Epithelial cell of prostate (primary cell): ENCODE measurements around the gene TAB2.
"Not testable (repeated sequence)": the region's sequence is repeated elsewhere in the genome, so short reads cannot be mapped to it uniquely, and the experiment has no call there.

ENCODE experiments used
- DNase-seq: peaks from one replicate; pipeline ENCODE4 v3.0.0-alpha.2; 2011; ENCODE audit warnings: low read depth, low spot score
- H3K27ac ChIP-seq: fragments of 450-650 bp; 2 replicates; pipeline ENCODE4 v1.5.1; 2017; ENCODE audit warnings: mild to moderate bottlenecking

Gene TAB2

DNA sequence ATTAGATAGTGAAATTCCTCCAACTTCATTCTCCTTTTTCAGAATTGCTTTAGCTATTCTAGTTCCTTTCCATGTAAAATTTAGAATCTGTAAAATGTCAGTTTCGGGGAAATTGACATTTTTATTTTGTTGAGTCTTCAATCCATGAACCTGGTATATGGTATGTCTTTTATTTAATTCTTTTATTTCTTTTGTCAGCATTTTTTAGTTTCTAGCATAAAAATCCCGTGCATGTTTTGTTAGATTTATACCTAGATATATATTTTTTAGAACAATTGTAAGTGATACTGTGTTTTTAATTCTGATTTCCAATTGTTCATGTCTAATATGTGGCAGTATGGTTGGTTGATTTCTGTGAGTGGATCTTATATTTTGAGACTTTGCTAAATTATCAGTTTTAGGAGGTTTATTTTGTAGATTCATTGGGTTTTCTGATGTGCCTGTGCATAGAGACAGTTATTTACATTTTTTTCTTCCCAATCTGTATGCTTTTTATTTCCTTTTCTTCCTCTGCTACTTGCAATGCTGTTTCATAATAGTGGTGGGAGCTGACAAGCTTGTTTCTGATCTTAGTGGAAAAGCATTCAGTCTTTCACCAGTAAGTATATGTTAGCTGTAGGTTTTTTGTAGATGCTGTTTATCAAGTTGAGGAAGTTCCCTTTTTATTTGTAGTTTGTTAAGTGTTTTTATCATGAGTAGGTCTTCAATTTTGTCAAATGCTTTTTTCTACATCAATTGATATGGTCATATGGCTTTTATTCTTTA lies 13.7 kb downstream of the TAB2 start:
- H3K27ac ChIP-seq = peak overlapping the region; percentile 93
- DNase-seq = no peak

DNA sequence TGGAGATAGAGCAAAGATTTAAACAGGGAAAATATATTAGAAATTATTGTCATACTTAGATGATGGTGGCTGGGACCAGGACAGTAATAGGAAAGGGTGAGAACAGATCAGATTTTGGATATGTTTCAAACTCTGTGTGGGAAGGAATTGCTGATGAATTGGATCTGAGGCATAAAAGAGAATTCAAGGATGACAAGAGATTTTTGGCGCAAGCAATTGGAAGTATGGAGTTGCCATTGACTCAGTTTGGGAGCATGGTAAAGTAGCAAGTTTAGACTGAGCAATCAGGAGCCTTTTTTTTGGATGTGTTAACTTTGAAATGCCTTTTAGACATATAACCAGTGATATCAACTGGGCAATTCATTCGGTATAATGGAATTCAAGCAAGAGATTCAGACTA lies 14.4 kb downstream of the TAB2 start:
- DNase-seq = no peak
- H3K27ac ChIP-seq = peak overlapping the region; percentile 93

GRCh38 chr6:149332602-149333265 lies 15.2 kb downstream of the TAB2 start:
- H3K27ac ChIP-seq = peak overlapping the region; percentile 93
- no peak for DNase-seq

DNA sequence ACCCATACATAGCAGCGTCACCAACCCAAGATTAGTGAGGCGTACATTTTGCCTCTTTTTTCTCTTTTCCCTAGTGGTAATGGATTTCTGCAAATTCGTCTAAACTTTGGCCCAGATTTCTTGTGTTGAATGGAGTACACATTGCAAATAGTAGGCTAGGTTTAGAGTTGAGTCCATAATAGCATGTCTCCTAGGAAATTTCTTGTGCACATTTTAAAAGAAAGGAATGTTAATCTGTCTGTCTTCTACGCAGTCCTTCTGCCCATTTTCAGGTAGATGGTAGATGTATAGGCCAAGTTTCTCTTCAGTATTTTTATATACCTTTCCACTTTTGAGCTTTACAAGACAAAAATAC lies 15.7 kb downstream of the TAB2 start:
- DNase-seq = no peak
- H3K27ac ChIP-seq = peak overlapping the region; percentile 93

GRCh38 chr6:149334201-149334600 lies 16.7 kb downstream of the TAB2 start:
- peak; percentile 56 for DNase-seq
- H3K27ac ChIP-seq = peak overlapping the region; percentile 93

- DNase-seq = peak; percentile 57
Measured at GRCh38 chr6:149334682-149335160, 17.2 kb downstream of the TAB2 start.

DNA sequence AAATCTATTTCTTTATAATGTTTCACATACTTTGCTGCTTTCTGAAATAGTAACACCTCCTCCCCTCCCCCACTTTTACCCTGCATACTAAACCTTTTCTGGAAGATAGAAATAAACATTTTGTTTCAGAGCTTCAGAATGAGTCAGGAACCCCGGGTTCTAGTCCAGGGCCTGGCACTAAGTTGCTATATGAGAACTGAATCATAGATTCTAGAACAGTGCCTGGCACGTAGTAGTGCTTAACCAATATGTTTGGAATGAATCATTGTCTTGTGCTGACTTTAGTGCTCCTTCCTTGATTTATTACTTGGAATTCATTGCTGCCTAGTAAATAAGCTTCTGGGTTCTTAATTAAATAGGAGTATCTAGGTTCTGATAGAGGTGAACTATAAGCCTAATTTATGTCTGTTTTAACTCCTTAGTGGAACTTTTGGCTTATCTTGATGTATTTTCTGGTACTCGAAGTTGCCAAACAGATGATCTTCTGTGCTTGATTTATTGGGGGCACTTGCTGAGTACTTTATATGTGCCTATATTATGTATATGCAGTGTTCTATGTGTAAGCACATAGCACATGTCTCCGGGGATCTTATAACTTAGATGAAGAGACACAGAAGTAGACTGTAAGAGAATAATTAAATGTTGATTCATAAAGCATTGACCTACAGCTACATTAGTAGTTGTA lies 18.6 kb downstream of the TAB2 start:
- H3K27ac ChIP-seq = peak overlapping the region; percentile 93

More at GRCh38 chr6:149334682-149335160, 17.2 kb downstream of the TAB2 start:
- H3K27ac ChIP-seq = peak overlapping the region; percentile 93

DNA sequence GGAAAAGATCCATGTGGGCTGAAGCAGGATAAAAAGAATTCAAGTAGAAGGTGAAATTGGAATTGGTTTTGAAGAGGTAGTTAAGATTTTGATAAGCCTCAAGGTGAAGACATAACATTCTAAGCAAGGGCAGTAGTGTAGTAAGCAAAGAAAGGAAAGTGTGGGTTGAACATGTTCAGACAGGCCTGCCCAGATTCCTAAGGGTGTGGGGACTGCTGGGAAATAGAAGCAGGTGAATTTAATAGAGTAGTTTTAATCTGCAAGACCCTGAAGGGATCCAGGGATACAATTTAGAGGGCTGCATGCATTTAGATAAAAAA lies 19.1 kb downstream of the TAB2 start:
- peak; percentile 34 for DNase-seq
- peak overlapping the region; percentile 93 for H3K27ac ChIP-seq

More for the DNA sequence above, 18.6 kb downstream of the TAB2 start:
- DNase-seq = peak; percentile 83

- peak overlapping the region; percentile 93 for H3K27ac ChIP-seq
- no peak for DNase-seq
Measured at GRCh38 chr6:149337320-149337719, 19.8 kb downstream of the TAB2 start.

GRCh38 chr6:149340200-149340599 lies 22.7 kb downstream of the TAB2 start:
- DNase-seq = no peak

DNA sequence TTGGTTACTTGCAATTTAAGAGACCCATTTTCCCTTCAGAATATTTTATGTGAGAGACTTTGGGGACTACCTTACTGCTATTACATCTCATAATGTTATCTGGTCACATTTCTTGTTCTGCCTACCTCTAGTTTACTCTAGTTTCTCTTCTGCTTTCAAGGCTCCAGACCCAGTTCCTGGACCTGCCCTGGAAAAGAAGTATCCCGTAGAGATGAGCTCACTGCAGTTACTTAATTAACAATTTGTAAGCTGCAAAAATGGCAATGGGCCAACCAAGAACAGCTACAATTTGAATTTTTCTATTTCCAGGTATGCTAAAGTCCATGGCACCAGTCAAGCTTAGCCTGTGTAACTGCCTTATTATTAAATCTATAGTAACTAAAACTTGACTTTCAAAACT lies 25.0 kb downstream of the TAB2 start:
- DNase-seq = no peak
- H3K27ac ChIP-seq = no peak overlapping the region

More at GRCh38 chr6:149340200-149340599, 22.7 kb downstream of the TAB2 start:
- H3K27ac ChIP-seq = no peak overlapping the region

GRCh38 chr6:149343501-149343900 lies 26.0 kb downstream of the TAB2 start:
- peak overlapping the region; percentile 2 for H3K27ac ChIP-seq
- DNase-seq = no peak

DNA sequence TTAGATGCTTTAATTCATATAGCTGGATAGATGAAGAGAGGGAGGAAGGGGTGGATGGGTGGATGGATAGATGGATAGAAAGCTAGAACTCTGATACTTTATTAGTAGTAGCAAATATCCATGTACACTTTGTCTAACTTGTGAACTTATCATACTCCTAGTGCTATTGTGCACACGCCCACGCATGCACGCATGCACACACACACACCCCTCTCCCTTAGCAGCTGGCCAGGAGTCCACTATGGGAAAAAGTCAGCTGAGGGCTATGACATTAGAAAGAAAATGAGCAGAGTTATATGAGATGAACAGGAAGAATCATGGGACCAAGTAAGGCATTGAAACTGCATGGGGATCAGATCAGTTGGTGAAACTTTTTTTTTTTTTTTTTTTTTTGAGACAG lies 28.6 kb downstream of the TAB2 start:
- DNase-seq = no peak
- no peak overlapping the region for H3K27ac ChIP-seq

- H3K27ac ChIP-seq = no peak overlapping the region
- DNase-seq = no peak
Measured at GRCh38 chr6:149347067-149347466, 29.6 kb downstream of the TAB2 start.

DNA sequence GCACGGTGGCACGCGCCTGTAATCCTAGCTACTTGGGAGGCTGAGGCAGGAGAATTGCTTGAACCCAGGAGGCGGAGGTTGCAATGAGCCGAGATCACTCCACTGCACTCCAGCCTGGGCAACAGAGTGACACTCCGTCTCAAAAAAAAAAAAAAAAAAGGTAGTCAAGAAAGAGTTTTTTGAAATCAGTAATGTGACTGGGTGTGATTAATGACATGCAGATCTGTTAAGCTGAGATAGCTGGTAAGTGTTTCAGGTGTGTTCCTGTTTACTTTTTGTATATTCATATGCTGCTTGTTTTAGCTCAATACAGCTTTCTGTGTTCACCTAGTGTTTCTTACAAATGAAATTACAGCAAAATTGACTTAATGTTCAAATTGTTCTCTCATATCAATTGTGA lies 31.8 kb downstream of the TAB2 start:
- H3K27ac ChIP-seq = not testable (repeated sequence)

GRCh38 chr6:149354009-149354408 lies 36.5 kb downstream of the TAB2 start:
- H3K27ac ChIP-seq = no peak overlapping the region
- DNase-seq = no peak

More for the DNA sequence above, 31.8 kb downstream of the TAB2 start:
- not testable (repeated sequence) for DNase-seq

- no peak overlapping the region for H3K27ac ChIP-seq
Measured at GRCh38 chr6:149356081-149356750, 38.7 kb downstream of the TAB2 start.

DNA sequence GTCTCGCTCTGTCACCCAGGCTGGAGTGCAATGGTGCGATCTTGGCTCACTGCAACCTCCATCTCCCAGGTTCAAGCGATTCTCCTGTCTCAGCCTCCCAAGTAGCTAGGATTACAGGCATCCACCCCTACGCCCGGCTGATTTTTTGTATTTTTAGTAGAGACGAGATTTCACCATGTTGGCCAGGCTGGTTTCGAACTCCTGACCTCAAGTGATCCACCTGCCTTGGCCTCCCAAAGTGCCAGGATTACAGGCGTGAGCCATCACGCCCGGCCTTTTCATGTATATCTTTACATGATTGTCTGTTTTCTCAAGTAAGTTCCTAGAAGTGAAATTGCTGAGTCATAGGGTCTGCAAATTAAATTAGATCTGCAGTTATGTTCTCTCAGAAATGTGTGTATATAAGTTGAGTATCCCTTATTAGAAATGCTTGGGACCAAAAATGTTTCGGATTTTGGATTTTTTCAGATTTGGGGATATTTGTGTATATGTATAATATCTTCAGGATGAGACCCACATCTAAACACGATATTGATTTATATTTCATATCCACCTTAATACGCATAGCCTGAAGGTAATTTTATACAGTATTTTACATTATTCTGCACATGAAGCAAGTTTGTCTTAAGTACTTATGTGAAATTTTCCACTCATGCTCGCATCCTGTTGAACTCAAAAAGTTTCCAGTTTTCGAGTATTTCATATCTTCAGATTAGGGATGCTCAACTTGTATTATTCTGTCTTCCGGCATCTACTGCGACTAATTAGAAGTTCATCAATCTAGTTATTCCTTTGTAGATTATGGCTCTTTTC lies 40.4 kb downstream of the TAB2 start:
- H3K27ac ChIP-seq = no peak overlapping the region
- DNase-seq = no peak

More at GRCh38 chr6:149356081-149356750, 38.7 kb downstream of the TAB2 start:
- DNase-seq = no peak

GRCh38 chr6:149359440-149359839 lies 41.9 kb downstream of the TAB2 start:
- no peak overlapping the region for H3K27ac ChIP-seq
- no peak for DNase-seq

DNA sequence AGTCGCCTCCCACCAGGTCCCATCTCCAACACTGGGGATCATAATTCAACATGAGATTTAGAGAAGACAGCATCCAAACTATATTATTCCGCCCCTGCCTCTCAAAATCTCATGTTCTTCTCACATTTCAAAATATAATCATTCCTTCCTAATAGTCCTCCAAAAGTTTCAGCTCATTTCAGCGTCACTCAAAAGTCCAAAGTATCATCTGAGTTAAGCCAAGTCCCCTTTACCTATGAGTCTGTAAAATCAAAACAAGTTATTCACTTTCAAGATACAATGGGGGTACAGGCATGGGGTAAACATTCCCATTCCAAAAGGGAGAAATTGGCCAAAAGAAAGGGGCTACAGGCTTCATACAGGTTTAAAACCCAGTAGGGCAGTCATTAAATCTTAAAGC lies 43.0 kb downstream of the TAB2 start:
- DNase-seq = no peak
- H3K27ac ChIP-seq = no peak overlapping the region
